Islet precursor cell (in vitro differentiated cells): Measurements from ENCODE around the gene RTN1.
A peak's percentile ranks its signal among the peaks of the same experiment; 100 is the strongest.
"Not testable (repeated sequence)": the region's sequence is repeated elsewhere in the genome, so short reads cannot be mapped to it uniquely, and the experiment has no call there.

ENCODE experiments used
- DNase-seq: peaks from one replicate; pipeline ENCODE4 v3.0.0-alpha.2; 2018

The RTN1 gene

GRCh38 chr14:59695198-59695597, 175.4 kb downstream of the RTN1 start:
- no peak for DNase-seq

- no peak for DNase-seq
These were observed 179.3 kb downstream of the RTN1 start for GRCh38 chr14:59691266-59691665.

- no peak for DNase-seq
These were observed 180.2 kb downstream of the RTN1 start for GRCh38 chr14:59690426-59690825.

GRCh38 chr14:59688224-59689170, 182.1 kb downstream of the RTN1 start:
- DNase-seq: peak; percentile 84

GRCh38 chr14:59687663-59688062, 182.9 kb downstream of the RTN1 start:
- DNase-seq: no peak

GRCh38 chr14:59679872-59680271, 190.7 kb downstream of the RTN1 start:
- no peak for DNase-seq

GRCh38 chr14:59678352-59678751, 192.2 kb downstream of the RTN1 start:
- DNase-seq: no peak

GRCh38 chr14:59677771-59678231, 192.8 kb downstream of the RTN1 start:
- no peak for DNase-seq

- no peak for DNase-seq
These were observed 195.2 kb downstream of the RTN1 start for GRCh38 chr14:59675394-59675793.

- DNase-seq: no peak
These were observed 205.8 kb downstream of the RTN1 start for GRCh38 chr14:59664741-59665140.

- no peak for DNase-seq
These were observed 212.8 kb downstream of the RTN1 start for GRCh38 chr14:59657769-59658168.

GRCh38 chr14:59656473-59656872, 214.1 kb downstream of the RTN1 start:
- DNase-seq: no peak

- DNase-seq: not testable (repeated sequence)
These were observed 216.4 kb downstream of the RTN1 start for GRCh38 chr14:59654131-59654530.

- not testable (repeated sequence) for DNase-seq
These were observed 223.7 kb downstream of the RTN1 start for GRCh38 chr14:59646832-59647231.

GRCh38 chr14:59638885-59639284, 231.7 kb downstream of the RTN1 start:
- DNase-seq: no peak

GRCh38 chr14:59634617-59635016, 236.0 kb downstream of the RTN1 start:
- no peak for DNase-seq

GRCh38 chr14:59633486-59633885, 237.1 kb downstream of the RTN1 start:
- DNase-seq: no peak

GRCh38 chr14:59632381-59632780, 238.2 kb downstream of the RTN1 start:
- peak; percentile 61 for DNase-seq

GRCh38 chr14:59631237-59631636, 239.3 kb downstream of the RTN1 start:
- DNase-seq: no peak

- DNase-seq: peak; percentile 57
These were observed 240.2 kb downstream of the RTN1 start for GRCh38 chr14:59630288-59630963.

- no peak for DNase-seq
These were observed 240.9 kb downstream of the RTN1 start for GRCh38 chr14:59629444-59630287.

- no peak for DNase-seq
These were observed 243.5 kb downstream of the RTN1 start for GRCh38 chr14:59627011-59627520.

GRCh38 chr14:59622631-59623030, 247.9 kb downstream of the RTN1 start:
- DNase-seq: no peak
